ENCODE measurements around the gene DPY19L1. TPM values are rescaled to one million over a fixed set of nuclear protein-coding genes. Genes with fewer than 3 reads are reported as not detected.
"Not testable (repeated sequence)": the region's sequence is repeated elsewhere in the genome, so short reads cannot be mapped to it uniquely, and the experiment has no call there.

Gene DPY19L1
- total RNA-seq, 1 donor from 2014 or later: 77.2 TPM

GRCh38 chr7:35035511-35035961 lies 1.7 kb downstream of the DPY19L1 start:
- DNase-seq (ENCODE audit: low read depth, low spot score): no peak

GRCh38 chr7:35032166-35032565 lies 5.1 kb downstream of the DPY19L1 start:
- DNase-seq (ENCODE audit: low read depth, low spot score): no peak

- DNase-seq (ENCODE audit: low read depth, low spot score): no peak
Observed at GRCh38 chr7:35030848-35031247, 6.4 kb downstream of the DPY19L1 start.

- no peak for DNase-seq (ENCODE audit: low read depth, low spot score)
Observed at GRCh38 chr7:35029311-35029710, 8.0 kb downstream of the DPY19L1 start.

- DNase-seq (ENCODE audit: low read depth, low spot score): no peak
Observed at GRCh38 chr7:35026150-35026549, 11.1 kb downstream of the DPY19L1 start.

- DNase-seq (ENCODE audit: low read depth, low spot score): no peak
Observed at GRCh38 chr7:35025369-35025870, 11.9 kb downstream of the DPY19L1 start.

- no peak for DNase-seq (ENCODE audit: low read depth, low spot score)
Observed at GRCh38 chr7:35024298-35024697, 13.0 kb downstream of the DPY19L1 start.

- no peak for DNase-seq (ENCODE audit: low read depth, low spot score)
Observed at GRCh38 chr7:35022725-35023124, 14.6 kb downstream of the DPY19L1 start.

- no peak for DNase-seq (ENCODE audit: low read depth, low spot score)
Observed at GRCh38 chr7:35021445-35021844, 15.8 kb downstream of the DPY19L1 start.

- no peak for DNase-seq (ENCODE audit: low read depth, low spot score)
Observed at GRCh38 chr7:35019801-35020200, 17.5 kb downstream of the DPY19L1 start.

GRCh38 chr7:35019179-35019729 lies 18.0 kb downstream of the DPY19L1 start:
- DNase-seq (ENCODE audit: low read depth, low spot score): no peak

GRCh38 chr7:35015346-35015859 lies 21.9 kb downstream of the DPY19L1 start:
- DNase-seq (ENCODE audit: low read depth, low spot score): no peak

- DNase-seq (ENCODE audit: low read depth, low spot score): no peak
Observed at GRCh38 chr7:35012160-35012559, 25.1 kb downstream of the DPY19L1 start.

- no peak for DNase-seq (ENCODE audit: low read depth, low spot score)
Observed at GRCh38 chr7:35011085-35011484, 26.2 kb downstream of the DPY19L1 start.

- no peak for DNase-seq (ENCODE audit: low read depth, low spot score)
Observed at GRCh38 chr7:35007768-35008167, 29.5 kb downstream of the DPY19L1 start.

GRCh38 chr7:35004531-35005095 lies 32.7 kb downstream of the DPY19L1 start:
- no peak for DNase-seq (ENCODE audit: low read depth, low spot score)

GRCh38 chr7:35003679-35004303 lies 33.5 kb downstream of the DPY19L1 start:
- no peak for DNase-seq (ENCODE audit: low read depth, low spot score)

GRCh38 chr7:35003177-35003650 lies 34.1 kb downstream of the DPY19L1 start:
- not testable (repeated sequence) for DNase-seq (ENCODE audit: low read depth, low spot score)

- DNase-seq (ENCODE audit: low read depth, low spot score): not testable (repeated sequence)
Observed at GRCh38 chr7:34998335-34998734, 39.0 kb downstream of the DPY19L1 start.

GRCh38 chr7:34996423-34997090 lies 40.7 kb downstream of the DPY19L1 start:
- not testable (repeated sequence) for DNase-seq (ENCODE audit: low read depth, low spot score)

GRCh38 chr7:34995757-34996156 lies 41.5 kb downstream of the DPY19L1 start:
- no peak for DNase-seq (ENCODE audit: low read depth, low spot score)
